ENCODE data around the gene PLPP7.

GRCh38 chr9:131310833-131311554 lies 21.5 kb downstream of the PLPP7 start:
- TF ChIP-seq CTCF (conservative IDR thresholded peaks at IDR 0.05): no peak
- TF ChIP-seq EZH2 (IDR thresholded peaks at IDR 0.05; ENCODE audit: low read depth): no peak
